ENCODE measurements around the gene SDHAF2.
"Not testable (repeated sequence)": the region's sequence is repeated elsewhere in the genome, so short reads cannot be mapped to it uniquely, and the experiment has no call there.

The SDHAF2 gene

GRCh38 chr11:61425367-61426131 is 4.4 kb upstream of the SDHAF2 start:
- Histone ChIP-seq H3K27ac (ENCODE audit: low read length) (no peak overlapping the region), H3K4me1 (ENCODE audit: control insufficient read depth, insufficient read depth, low read length) (peaks cover 15% of the 10 kb centered on the region), H3K4me3 (ENCODE audit: low read length in 2 of 2) (no peak overlapping the region), H3K9ac (ENCODE audit: low read length in 2 of 2) (no peak overlapping the region), H3K27me3 (ENCODE audit: control insufficient read depth in 1 of 2, insufficient read depth in 2 of 2, low read length in 2 of 2) (no peaks in the 10 kb centered on the region), H3K36me3 (ENCODE audit: control insufficient read depth in 2 of 2, insufficient read depth in 2 of 2, low read length in 2 of 2) (peaks cover 39 to 46% of the 10 kb centered on the region in 2 donors), H3K9me3 (ENCODE audit: control insufficient read depth in 2 of 2, low read length in 2 of 2) (no peaks in the 10 kb centered on the region)

GRCh38 chr11:61429346-61429690 is 606 bp upstream of the SDHAF2 start:
- no peaks in the 10 kb centered on the region for H3K9me3 ChIP-seq (ENCODE audit: control insufficient read depth in 2 of 2, low read length in 2 of 2)
- H3K4me1 ChIP-seq (ENCODE audit: control insufficient read depth, insufficient read depth, low read length), result peaks cover 23% of the 10 kb centered on the region
- no peaks in the 10 kb centered on the region for H3K27me3 ChIP-seq (ENCODE audit: control insufficient read depth in 1 of 2, insufficient read depth in 2 of 2, low read length in 2 of 2)
- peak overlapping the region; percentile 90 to 98 for H3K4me3 ChIP-seq (ENCODE audit: low read length in 2 of 2)
- peak overlapping the region; percentile 95 for H3K27ac ChIP-seq (ENCODE audit: low read length)
- peaks cover 21 to 39% of the 10 kb centered on the region in 2 donors for H3K36me3 ChIP-seq (ENCODE audit: control insufficient read depth in 2 of 2, insufficient read depth in 2 of 2, low read length in 2 of 2)
- H3K9ac ChIP-seq (ENCODE audit: low read length in 2 of 2), result peak overlapping the region; percentile 96

GRCh38 chr11:61430839-61431238 is 915 bp downstream of the SDHAF2 start:
- not testable (repeated sequence) for H3K9me3 ChIP-seq (ENCODE audit: control insufficient read depth in 2 of 2, low read length in 2 of 2); H3K27me3 ChIP-seq (ENCODE audit: control insufficient read depth in 1 of 2, insufficient read depth in 2 of 2, low read length in 2 of 2)
- H3K36me3 ChIP-seq (ENCODE audit: control insufficient read depth in 2 of 2, insufficient read depth in 2 of 2, low read length in 2 of 2), result peaks cover 10 to 26% of the 10 kb centered on the region in 2 donors
- peaks cover 25% of the 10 kb centered on the region for H3K4me1 ChIP-seq (ENCODE audit: control insufficient read depth, insufficient read depth, low read length)
- peak overlapping the region; percentile 98 to 100 for H3K4me3 ChIP-seq (ENCODE audit: low read length in 2 of 2)
- H3K9ac ChIP-seq (ENCODE audit: low read length in 2 of 2), result peak overlapping the region; percentile 98 to 100
- peak overlapping the region; percentile 95 for H3K27ac ChIP-seq (ENCODE audit: low read length)

- Histone ChIP-seq H3K9ac (ENCODE audit: low read length in 2 of 2) (no peak overlapping the region), H3K4me3 (ENCODE audit: low read length in 2 of 2) (no peak overlapping the region), H3K27me3 (ENCODE audit: control insufficient read depth in 1 of 2, insufficient read depth in 2 of 2, low read length in 2 of 2) (no peaks in the 10 kb centered on the region), H3K4me1 (ENCODE audit: control insufficient read depth, insufficient read depth, low read length) (peaks cover 17% of the 10 kb centered on the region), H3K9me3 (ENCODE audit: control insufficient read depth in 2 of 2, low read length in 2 of 2) (no peaks in the 10 kb centered on the region), H3K27ac (ENCODE audit: low read length) (no peak overlapping the region), H3K36me3 (ENCODE audit: control insufficient read depth in 2 of 2, insufficient read depth in 2 of 2, low read length in 2 of 2) (peaks cover 30 to 31% of the 10 kb centered on the region in 2 donors)
Measured at GRCh38 chr11:61437496-61437895, 7.6 kb downstream of the SDHAF2 start.

GRCh38 chr11:61439615-61440014 is 9.7 kb downstream of the SDHAF2 start:
- Histone ChIP-seq H3K36me3 (ENCODE audit: control insufficient read depth in 2 of 2, insufficient read depth in 2 of 2, low read length in 2 of 2) (peaks cover 29 to 30% of the 10 kb centered on the region in 2 donors), H3K27ac (ENCODE audit: low read length) (no peak overlapping the region), H3K9me3 (ENCODE audit: control insufficient read depth in 2 of 2, low read length in 2 of 2) (no peaks in the 10 kb centered on the region), H3K4me1 (ENCODE audit: control insufficient read depth, insufficient read depth, low read length) (peaks cover 12% of the 10 kb centered on the region), H3K4me3 (ENCODE audit: low read length in 2 of 2) (no peak overlapping the region), H3K27me3 (ENCODE audit: control insufficient read depth in 1 of 2, insufficient read depth in 2 of 2, low read length in 2 of 2) (no peaks in the 10 kb centered on the region), H3K9ac (ENCODE audit: low read length in 2 of 2) (no peak overlapping the region)

- Histone ChIP-seq H3K4me3 (ENCODE audit: low read length in 2 of 2) (no peak overlapping the region), H3K9ac (ENCODE audit: low read length in 2 of 2) (no peak overlapping the region), H3K4me1 (ENCODE audit: control insufficient read depth, insufficient read depth, low read length) (peaks cover 20% of the 10 kb centered on the region), H3K36me3 (ENCODE audit: control insufficient read depth in 2 of 2, insufficient read depth in 2 of 2, low read length in 2 of 2) (peaks cover 28 to 30% of the 10 kb centered on the region in 2 donors), H3K27ac (ENCODE audit: low read length) (no peak overlapping the region), H3K27me3 (ENCODE audit: control insufficient read depth in 1 of 2, insufficient read depth in 2 of 2, low read length in 2 of 2) (no peaks in the 10 kb centered on the region), H3K9me3 (ENCODE audit: control insufficient read depth in 2 of 2, low read length in 2 of 2) (no peaks in the 10 kb centered on the region)
Measured at GRCh38 chr11:61442616-61443015, 12.7 kb downstream of the SDHAF2 start.

- Histone ChIP-seq H3K36me3 (ENCODE audit: control insufficient read depth in 2 of 2, insufficient read depth in 2 of 2, low read length in 2 of 2) (peaks cover 7 to 13% of the 10 kb centered on the region in 2 donors), H3K4me3 (ENCODE audit: low read length in 2 of 2) (no peak overlapping the region), H3K27me3 (ENCODE audit: control insufficient read depth in 1 of 2, insufficient read depth in 2 of 2, low read length in 2 of 2) (no peaks in the 10 kb centered on the region), H3K9me3 (ENCODE audit: control insufficient read depth in 2 of 2, low read length in 2 of 2) (no peaks in the 10 kb centered on the region), H3K27ac (ENCODE audit: low read length) (peak overlapping the region; percentile 74), H3K4me1 (ENCODE audit: control insufficient read depth, insufficient read depth, low read length) (peaks cover 47% of the 10 kb centered on the region), H3K9ac (ENCODE audit: low read length in 2 of 2) (peak overlapping the region in 1 of 2 donors; percentile 47)
Measured at GRCh38 chr11:61445516-61445915, 15.6 kb downstream of the SDHAF2 start.

- Histone ChIP-seq H3K9me3 (ENCODE audit: control insufficient read depth in 2 of 2, low read length in 2 of 2) (no peaks in the 10 kb centered on the region), H3K27ac (ENCODE audit: low read length) (peak overlapping the region; percentile 74), H3K9ac (ENCODE audit: low read length in 2 of 2) (peak overlapping the region; percentile 22 to 36), H3K27me3 (ENCODE audit: control insufficient read depth in 1 of 2, insufficient read depth in 2 of 2, low read length in 2 of 2) (no peaks in the 10 kb centered on the region), H3K4me3 (ENCODE audit: low read length in 2 of 2) (no peak overlapping the region), H3K36me3 (ENCODE audit: control insufficient read depth in 2 of 2, insufficient read depth in 2 of 2, low read length in 2 of 2) (peaks cover 7 to 9% of the 10 kb centered on the region in 2 donors), H3K4me1 (ENCODE audit: control insufficient read depth, insufficient read depth, low read length) (peaks cover 54% of the 10 kb centered on the region)
Measured at GRCh38 chr11:61446211-61446651, 16.3 kb downstream of the SDHAF2 start.

- Histone ChIP-seq H3K36me3 (ENCODE audit: control insufficient read depth in 2 of 2, insufficient read depth in 2 of 2, low read length in 2 of 2) (peaks cover 7 to 13% of the 10 kb centered on the region in 2 donors), H3K9ac (ENCODE audit: low read length in 2 of 2) (peak overlapping the region; percentile 54 to 66), H3K27ac (ENCODE audit: low read length) (peak overlapping the region; percentile 94), H3K27me3 (ENCODE audit: control insufficient read depth in 1 of 2, insufficient read depth in 2 of 2, low read length in 2 of 2) (no peaks in the 10 kb centered on the region), H3K4me3 (ENCODE audit: low read length in 2 of 2) (peak overlapping the region; percentile 15 to 54), H3K4me1 (ENCODE audit: control insufficient read depth, insufficient read depth, low read length) (peaks cover 54% of the 10 kb centered on the region), H3K9me3 (ENCODE audit: control insufficient read depth in 2 of 2, low read length in 2 of 2) (no peaks in the 10 kb centered on the region)
Measured at GRCh38 chr11:61447601-61448551, 18.0 kb downstream of the SDHAF2 start.

- H3K4me3 ChIP-seq (ENCODE audit: low read length in 2 of 2), result peak overlapping the region; percentile 5 to 49
- H3K4me1 ChIP-seq (ENCODE audit: control insufficient read depth, insufficient read depth, low read length), result peaks cover 56% of the 10 kb centered on the region
- H3K27me3 ChIP-seq (ENCODE audit: control insufficient read depth in 1 of 2, insufficient read depth in 2 of 2, low read length in 2 of 2), result no peaks in the 10 kb centered on the region
- H3K9ac ChIP-seq (ENCODE audit: low read length in 2 of 2), result peak overlapping the region; percentile 47 to 66
- peak overlapping the region; percentile 94 for H3K27ac ChIP-seq (ENCODE audit: low read length)
- peaks cover 7 to 13% of the 10 kb centered on the region in 2 donors for H3K36me3 ChIP-seq (ENCODE audit: control insufficient read depth in 2 of 2, insufficient read depth in 2 of 2, low read length in 2 of 2)
- no peaks in the 10 kb centered on the region for H3K9me3 ChIP-seq (ENCODE audit: control insufficient read depth in 2 of 2, low read length in 2 of 2)
Measured at GRCh38 chr11:61448552-61448927, 18.6 kb downstream of the SDHAF2 start.
